Measurements from ENCODE around the gene EDNRA. TPM values are rescaled to one million over a fixed set of nuclear protein-coding genes. Genes with fewer than 3 reads are reported as not detected.

EDNRA gene
- total RNA-seq, 1 experiment from 2014 or later = 2.5 TPM

GRCh38 chr4:147576084-147576483, 95.2 kb downstream of the EDNRA start (continued):
- TF ChIP-seq ZNF263 (CRISPR knock-in tag; IDR thresholded peaks at IDR 0.05; ENCODE audit: low read depth) (no peak), ZNF121 (CRISPR knock-in tag; IDR thresholded peaks at IDR 0.05) (no peak)

DNA sequence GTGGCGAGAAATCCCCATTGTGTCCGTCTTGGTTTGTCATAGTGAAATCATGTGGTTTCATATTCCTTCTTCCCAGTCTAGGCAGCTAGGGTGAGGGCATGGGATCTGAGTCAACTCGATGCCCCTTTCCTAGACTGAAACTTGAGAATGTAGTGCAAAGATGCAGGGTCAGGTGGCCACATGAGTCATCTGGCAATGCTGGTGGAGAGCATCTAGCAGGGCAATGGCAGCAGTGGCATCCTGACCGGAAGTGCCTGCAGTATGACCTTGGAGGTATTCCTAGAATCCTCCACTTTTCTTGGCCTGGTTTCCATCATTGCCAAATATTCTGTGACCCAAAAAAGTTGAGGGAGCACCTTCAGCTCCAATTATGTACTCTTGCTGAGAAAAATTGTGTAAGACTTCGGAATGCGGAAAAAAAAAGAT, 97.2 kb downstream of the EDNRA start:
- ATAC-seq (no peak), DNase-seq (ENCODE audit: low spot score) (no peak)
- CTCF ChIA-PET = interaction anchor here (1.8 kb wide), 1 partner anchor 59 kb away, joined by 4 read pairs; no protein-coding TSS in a partner anchor
- POLR2A ChIA-PET = no interaction called here
- Mint-ChIP-seq H3K27me3 (ENCODE audit: low read depth) (no peaks in the 10 kb centered on the region), H3K9me3 (peaks cover 5% of the 10 kb centered on the region), H3K4me1 (peaks cover 7% of the 10 kb centered on the region; the same call in 1 of the 2 replicates), H3K36me3 (0 out of 2 replicates have a peak, but pooled peaks cover 3% of the 10 kb centered on the region), H3K27ac (no peak overlapping the region), H3K4me3 (no peak overlapping the region)
- no peak for TF ChIP-seq CREM (CRISPR knock-in tag; IDR thresholded peaks at IDR 0.05)
- TF ChIP-seq, protein P1, sequence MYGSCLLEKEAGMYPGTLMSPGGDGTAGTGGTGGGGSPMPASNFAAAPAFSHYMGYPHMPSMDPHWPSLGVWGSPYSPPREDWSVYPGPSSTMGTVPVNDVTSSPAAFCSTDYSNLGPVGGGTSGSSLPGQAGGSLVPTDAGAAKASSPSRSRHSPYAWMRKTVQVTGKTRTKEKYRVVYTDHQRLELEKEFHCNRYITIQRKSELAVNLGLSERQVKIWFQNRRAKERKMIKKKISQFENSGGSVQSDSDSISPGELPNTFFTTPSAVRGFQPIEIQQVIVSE (CRISPR knock-in tag; IDR thresholded peaks at IDR 0.05; ENCODE audit: borderline replicate concordance) = no peak
- TF ChIP-seq RELA (CRISPR knock-in tag; IDR thresholded peaks at IDR 0.05; ENCODE audit: borderline replicate concordance) = no peak
- no peak for TF ChIP-seq JAZF1 (CRISPR knock-in tag; IDR thresholded peaks at IDR 0.05)
- no peak for TF ChIP-seq NR1H2 (CRISPR knock-in tag; IDR thresholded peaks at IDR 0.05)
- TF ChIP-seq FOXP4 (CRISPR knock-in tag; IDR thresholded peaks at IDR 0.05) = no peak
- no peak for TF ChIP-seq MXD4 (CRISPR knock-in tag; IDR thresholded peaks at IDR 0.05; ENCODE audit: borderline replicate concordance)

GRCh38 chr4:147578593-147578992, 97.7 kb downstream of the EDNRA start:
- Mint-ChIP-seq H3K9me3 (peaks cover 5% of the 10 kb centered on the region), H3K4me3 (no peak overlapping the region), H3K27ac (no peak overlapping the region), H3K4me1 (peaks cover 7% of the 10 kb centered on the region; the same call in 1 of the 2 replicates), H3K36me3 (0 out of 2 replicates have a peak, but pooled peaks cover 3% of the 10 kb centered on the region), H3K27me3 (ENCODE audit: low read depth) (no peaks in the 10 kb centered on the region)
- ChIA-PET CTCF (no interaction called here), POLR2A (no interaction called here)
- ATAC-seq (no peak), DNase-seq (ENCODE audit: low spot score) (no peak)
- TF ChIP-seq NR3C1 (CRISPR knock-in tag; conservative IDR thresholded peaks at IDR 0.05; ENCODE audit: low read depth) (no peak), GTF2I (CRISPR knock-in tag; conservative IDR thresholded peaks at IDR 0.05) (no peak), SP1 (CRISPR knock-in tag; conservative IDR thresholded peaks at IDR 0.05) (no peak), TEAD4 (CRISPR knock-in tag; IDR thresholded peaks at IDR 0.05) (no peak)

- no peak for ATAC-seq
- peaks cover 21% of the 10 kb centered on the region for H3K9me3 Mint-ChIP-seq
- TF ChIP-seq ZBTB21 (CRISPR knock-in tag; IDR thresholded peaks at IDR 0.05; ENCODE audit: borderline replicate concordance) = no peak
- no peak for TF ChIP-seq FOXP1 (CRISPR knock-in tag; IDR thresholded peaks at IDR 0.05; ENCODE audit: borderline replicate concordance)
- no peak for TF ChIP-seq MXD4 (CRISPR knock-in tag; IDR thresholded peaks at IDR 0.05; ENCODE audit: borderline replicate concordance)
- no peak for TF ChIP-seq NFYB (CRISPR knock-in tag; conservative IDR thresholded peaks at IDR 0.05; ENCODE audit: low read depth)
- TF ChIP-seq E2F4 (CRISPR knock-in tag; IDR thresholded peaks at IDR 0.05; ENCODE audit: borderline replicate concordance, low read depth) = no peak
- no peak for TF ChIP-seq TP53 (CRISPR knock-in tag; IDR thresholded peaks at IDR 0.05)
- no peak for TF ChIP-seq ZNF281 (CRISPR knock-in tag; IDR thresholded peaks at IDR 0.05)
- TF ChIP-seq IRF2 (CRISPR knock-in tag; IDR thresholded peaks at IDR 0.05; ENCODE audit: borderline replicate concordance, low read depth) = no peak
- no peak for TF ChIP-seq FOXP4 (CRISPR knock-in tag; IDR thresholded peaks at IDR 0.05)
These were observed 99.5 kb downstream of the EDNRA start for GRCh38 chr4:147580396-147580795.

More at GRCh38 chr4:147580396-147580795, 99.5 kb downstream of the EDNRA start:
- H3K36me3 Mint-ChIP-seq = peaks cover 16% of the 10 kb centered on the region
- no peak overlapping the region for H3K4me3 Mint-ChIP-seq
- H3K27me3 Mint-ChIP-seq (ENCODE audit: low read depth) = no peaks in the 10 kb centered on the region
- peaks cover 7% of the 10 kb centered on the region; the same call in 1 of the 2 replicates for H3K4me1 Mint-ChIP-seq
- DNase-seq (ENCODE audit: low spot score) = no peak
- no peak overlapping the region; the same call in 1 of the 2 replicates for H3K27ac Mint-ChIP-seq
- ChIA-PET CTCF (interaction anchor here (1.3 kb wide), 1 partner anchor 287 kb away, joined by 4 read pairs; no protein-coding TSS in a partner anchor), POLR2A (no interaction called here)

Measured in WTC11 (cell line).